ENCODE measurements around the gene ARL8B.

DNA sequence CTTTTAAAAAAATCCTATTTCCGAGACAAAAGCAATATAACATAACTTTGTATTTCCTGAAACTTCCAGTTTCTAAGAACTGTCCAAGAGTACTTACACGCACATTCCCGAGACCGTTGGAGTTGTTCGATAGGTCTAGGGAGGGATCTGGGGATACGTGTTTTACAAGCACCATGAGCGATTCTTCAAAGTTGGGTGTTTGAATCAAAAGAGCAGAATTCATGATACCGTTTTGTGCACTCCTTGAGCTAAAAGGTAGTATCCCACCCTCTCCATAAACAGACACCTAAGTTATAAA lies 64.7 kb downstream of the ARL8B start:
- TF ChIP-seq EZH2 (IDR thresholded peaks at IDR 0.05; ENCODE audit: insufficient read depth, poor library complexity, severe bottlenecking): no peak
- TF ChIP-seq EZH2phosphoT487 (IDR thresholded peaks at IDR 0.05; ENCODE audit: insufficient read depth, low read depth): no peak
